HG02852 (cell line): ENCODE data around the gene TRPT1.

Source experiments
- ATAC-seq: cut with Tn5 transposase; IDR thresholded peaks from one replicate; pipeline ENCODE4 v1.9.1; 2021; ENCODE audit warnings: mild to moderate bottlenecking, moderate library complexity; ENCODE audit not compliant: unreplicated experiment

Gene TRPT1

GRCh38 chr11:64258946-64259532, 33.1 kb upstream of the TRPT1 start:
- ATAC-seq: no peak

DNA sequence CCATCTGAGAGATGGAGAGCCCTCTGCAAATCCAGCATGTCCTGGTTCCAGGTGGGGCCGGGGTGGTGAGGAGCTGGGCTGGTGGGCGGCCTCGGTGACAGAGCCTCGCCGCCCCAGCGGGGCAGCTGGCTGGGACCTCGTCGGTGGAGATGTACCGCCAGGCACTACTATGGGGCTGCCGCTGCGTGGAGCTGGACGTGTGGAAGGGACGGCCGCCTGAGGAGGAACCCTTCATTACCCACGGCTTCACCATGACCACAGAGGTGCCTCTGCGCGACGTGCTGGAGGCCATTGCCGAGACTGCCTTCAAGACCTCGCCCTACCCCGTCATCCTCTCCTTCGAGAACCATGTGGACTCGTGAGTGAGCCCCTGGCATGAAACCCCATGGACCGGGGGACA, 32.4 kb upstream of the TRPT1 start:
- no peak for ATAC-seq

DNA sequence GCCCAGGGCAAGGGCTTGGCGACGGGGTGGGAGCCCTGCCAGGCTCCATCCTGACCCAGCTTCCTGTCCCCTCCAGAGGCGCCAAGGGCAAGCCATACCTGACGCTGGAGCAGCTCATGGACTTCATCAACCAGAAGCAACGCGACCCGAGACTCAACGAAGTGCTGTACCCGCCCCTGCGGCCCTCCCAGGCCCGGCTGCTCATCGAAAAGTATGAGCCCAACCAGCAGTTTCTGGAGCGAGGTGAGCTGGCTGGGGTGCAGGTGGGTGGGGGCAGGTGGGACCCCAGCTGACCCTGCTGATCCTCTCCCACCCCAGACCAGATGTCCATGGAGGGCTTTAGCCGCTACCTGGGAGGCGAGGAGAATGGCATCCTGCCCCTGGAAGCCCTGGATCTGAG, 30.3 kb upstream of the TRPT1 start:
- no peak for ATAC-seq

- no peak for ATAC-seq
These were observed 29.4 kb upstream of the TRPT1 start for GRCh38 chr11:64255135-64256128.

GRCh38 chr11:64254326-64254725, 28.3 kb upstream of the TRPT1 start:
- ATAC-seq: no peak

- no peak for ATAC-seq
These were observed 27.5 kb upstream of the TRPT1 start for GRCh38 chr11:64253481-64253880.

DNA sequence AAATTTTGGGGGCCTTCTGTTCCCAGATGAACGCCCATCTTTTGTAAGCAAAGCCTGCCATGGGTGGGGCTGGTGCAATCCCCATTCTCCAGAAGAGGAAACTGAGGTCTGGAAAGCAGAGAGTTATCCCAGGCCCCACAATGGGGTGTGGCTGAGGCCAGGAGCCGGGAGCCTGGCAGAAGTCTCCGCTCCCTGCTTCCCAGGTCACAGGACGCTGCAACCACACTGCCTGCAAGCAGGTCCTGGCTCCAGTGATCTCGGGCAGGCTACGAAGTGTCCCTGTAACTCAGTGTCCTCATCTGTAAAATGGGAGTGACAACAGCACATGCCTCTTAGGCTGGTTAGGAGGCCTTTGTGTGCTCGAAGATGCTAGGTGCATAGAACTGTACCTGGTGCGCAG, 27.1 kb upstream of the TRPT1 start:
- no peak for ATAC-seq

GRCh38 chr11:64252003-64252872, 26.3 kb upstream of the TRPT1 start:
- no peak for ATAC-seq

DNA sequence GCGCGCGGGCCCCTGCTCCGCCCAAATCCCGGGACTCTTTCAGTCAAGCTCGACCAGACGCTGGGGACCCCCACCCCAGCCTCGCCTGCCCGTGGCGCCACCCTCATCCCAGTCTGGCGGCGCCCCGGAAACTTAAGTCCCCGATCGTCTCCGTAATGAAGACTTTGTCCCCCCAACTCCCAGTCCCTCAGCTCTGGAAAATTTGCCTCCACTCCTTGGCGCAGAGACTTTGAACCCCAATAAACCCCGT, 25.7 kb upstream of the TRPT1 start:
- peak; percentile 14 for ATAC-seq

DNA sequence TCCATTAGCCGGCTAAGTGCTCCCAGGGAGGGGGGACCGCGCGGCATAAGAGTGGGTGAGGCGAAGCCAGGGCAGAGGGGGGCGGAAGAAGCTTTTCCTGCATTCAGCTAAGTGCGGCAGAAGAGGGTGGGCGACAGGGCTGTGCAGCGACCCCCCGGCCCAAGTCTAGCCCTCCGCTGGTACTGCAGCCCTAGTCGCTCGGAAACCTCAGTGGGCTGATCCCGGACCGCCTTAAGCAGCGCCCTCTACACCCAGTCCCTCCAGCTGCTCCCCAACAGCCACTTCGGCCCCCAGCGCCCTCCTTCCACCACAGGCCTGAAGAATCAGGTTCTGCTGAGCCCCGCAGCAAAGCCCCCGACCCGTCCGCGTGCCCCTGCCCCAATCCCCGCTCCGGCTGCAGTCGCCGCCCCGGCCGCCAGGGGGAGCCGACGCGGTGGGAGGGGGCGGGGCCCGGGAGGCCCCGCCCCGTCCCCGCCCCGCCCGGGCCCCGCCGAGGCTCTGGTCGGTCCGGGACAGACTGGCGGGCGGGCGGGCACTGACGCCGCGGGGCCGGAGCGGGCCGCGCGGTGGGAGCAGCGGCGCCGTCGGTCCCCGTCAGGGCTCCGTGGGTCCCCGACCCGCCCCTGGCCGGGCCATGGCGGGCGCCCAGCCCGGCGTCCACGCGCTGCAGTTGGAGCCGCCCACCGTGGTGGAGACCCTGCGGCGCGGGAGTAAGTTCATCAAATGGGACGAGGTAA, 25.2 kb upstream of the TRPT1 start, which contains the start of gene PLCB3:
Gene PLCB3 (plus strand): TSS at position 515 of the 737 bp plus-strand sequence. CDS start 120 bp downstream, at position 635.
- ATAC-seq: peak; percentile 44

DNA sequence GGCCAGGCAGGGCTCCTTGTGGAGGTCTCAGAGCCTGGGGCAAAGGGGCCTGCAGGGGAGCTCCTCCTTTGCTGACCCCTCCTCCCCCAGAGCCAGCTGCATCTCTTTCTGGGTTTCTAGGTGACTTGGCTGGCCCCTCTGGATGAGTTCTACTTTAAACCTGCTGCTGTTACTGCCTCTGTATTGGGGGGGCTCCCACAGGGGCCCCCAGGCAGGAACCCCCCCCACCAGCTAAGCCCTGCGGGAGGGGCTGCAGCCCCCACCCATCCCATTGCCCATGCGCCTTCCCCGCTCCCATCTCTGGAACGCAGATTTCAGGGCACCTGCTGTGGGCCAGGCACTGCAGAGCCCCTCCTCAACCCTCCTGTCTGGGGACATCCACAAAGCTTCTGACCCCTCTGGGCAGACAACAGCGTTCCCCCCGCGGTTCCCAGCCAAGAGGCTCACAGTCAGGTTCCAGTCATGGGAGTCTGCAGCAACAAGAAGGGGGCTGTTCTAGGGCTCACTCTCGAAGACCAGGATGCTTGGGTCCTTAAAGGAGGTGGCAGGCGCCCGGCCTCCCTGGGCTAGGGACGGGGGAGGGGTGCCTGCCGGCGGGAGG, 24.5 kb upstream of the TRPT1 start:
- no peak for ATAC-seq

DNA sequence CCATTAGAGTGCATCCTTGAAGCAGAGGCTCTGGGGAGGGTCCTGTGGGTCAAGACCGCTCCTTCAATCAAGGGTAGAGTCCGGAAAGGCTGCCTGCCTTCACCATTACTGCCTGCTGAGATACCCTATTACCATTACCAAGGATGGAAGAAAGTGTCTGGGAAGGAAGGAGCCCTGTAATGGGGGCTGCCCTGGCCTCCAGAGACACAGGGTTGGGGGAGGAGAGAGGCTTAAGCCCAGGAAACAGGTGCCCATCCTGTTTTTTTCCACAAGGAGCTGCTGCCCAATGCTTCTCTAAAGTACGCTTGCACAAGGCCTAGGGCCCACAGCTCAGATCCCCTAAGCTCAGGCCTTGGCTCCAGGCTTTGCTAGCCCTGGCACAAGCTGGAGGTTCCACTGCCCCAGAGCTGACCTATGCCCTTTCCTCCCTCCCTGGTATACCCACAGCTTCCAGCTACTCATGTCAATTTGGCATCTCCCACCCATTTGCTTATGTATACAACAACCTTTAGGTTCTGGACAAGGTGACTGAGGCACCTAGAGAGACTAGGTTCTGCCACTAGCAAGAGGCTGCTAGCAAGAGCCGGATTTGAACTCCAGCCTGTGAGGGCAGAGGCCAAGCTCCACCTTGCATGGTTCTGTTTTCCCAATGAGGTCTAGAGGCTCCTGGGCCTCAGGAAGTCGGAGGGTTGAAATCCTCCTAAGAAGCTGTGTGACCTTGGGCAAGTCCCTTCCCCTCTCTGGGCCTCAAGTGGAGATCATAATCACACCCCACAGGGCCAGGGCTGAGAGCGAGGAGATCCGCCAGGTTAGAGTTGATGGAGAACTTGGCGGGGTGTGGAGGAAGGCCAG, 23.8 kb upstream of the TRPT1 start:
- no peak for ATAC-seq

- no peak for ATAC-seq
These were observed 23.1 kb upstream of the TRPT1 start for GRCh38 chr11:64249038-64249437.

GRCh38 chr11:64248578-64248977, 22.6 kb upstream of the TRPT1 start:
- ATAC-seq: no peak

DNA sequence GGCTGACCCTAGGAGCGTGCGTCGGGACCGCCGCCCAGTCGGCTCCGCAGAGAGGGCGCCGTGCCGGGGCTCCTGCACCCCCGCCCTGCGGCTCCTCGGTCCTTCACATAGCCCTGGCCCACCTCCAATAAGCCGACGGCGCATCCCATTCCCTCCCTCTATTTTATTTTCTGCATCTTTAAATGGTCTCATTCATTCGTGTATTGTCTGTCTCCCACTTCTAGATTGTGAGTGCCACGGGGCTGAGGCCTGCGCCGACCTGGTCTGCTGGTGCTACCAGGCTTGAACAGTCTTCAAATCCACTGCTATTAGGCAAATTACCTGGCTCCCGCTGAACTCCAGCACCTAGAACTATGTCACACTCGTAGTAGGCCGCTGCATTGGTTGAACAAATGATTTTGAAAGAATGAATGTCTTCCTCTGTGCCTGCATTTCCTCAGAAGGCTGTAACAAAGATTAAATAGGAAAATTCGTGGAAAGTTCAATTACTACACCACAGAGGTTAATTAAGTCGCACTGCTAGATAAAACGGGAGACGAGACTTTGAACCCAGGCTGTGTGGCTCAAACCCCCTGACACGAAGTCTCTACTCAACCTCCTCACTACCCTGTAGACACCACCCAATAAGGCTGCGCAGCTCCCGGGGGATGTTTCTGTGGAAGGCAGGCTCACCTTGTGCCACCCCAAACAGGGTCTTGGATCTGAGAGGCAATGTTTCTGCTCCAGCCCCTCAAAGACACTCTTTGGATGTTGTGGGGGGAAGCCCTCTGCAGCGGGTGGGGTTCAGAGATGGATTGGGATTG, 21.9 kb upstream of the TRPT1 start:
- ATAC-seq: no peak

- ATAC-seq: peak; percentile 37
These were observed 21.1 kb upstream of the TRPT1 start, which contains the start of gene PPP1R14B for GRCh38 chr11:64246871-64247728. PPP1R14B (minus strand) TSS chr11:64246943; CDS start chr11:64246673, 270 bp downstream.

DNA sequence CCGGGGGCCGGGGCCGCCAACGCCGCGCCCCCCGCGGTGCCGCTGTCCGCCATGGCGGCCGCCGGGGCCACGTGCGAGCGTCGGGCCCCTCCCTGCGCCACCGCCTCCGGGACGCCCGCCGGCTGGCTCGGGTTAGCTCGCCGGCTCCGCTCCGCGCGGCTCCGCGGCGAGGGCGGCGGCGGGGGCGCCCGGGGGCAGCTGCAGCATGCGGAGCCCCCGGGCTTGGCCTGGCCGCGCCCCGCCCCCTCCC, 20.6 kb upstream of the TRPT1 start:
- peak; percentile 0 for ATAC-seq
